NCI-H69 (cell line): ENCODE results near the gene TPCN2.
"Not testable (repeated sequence)": the region's sequence is repeated elsewhere in the genome, so short reads cannot be mapped to it uniquely, and the experiment has no call there.

Experiments
- DNase-seq: peaks from one replicate; lab custom pipeline; 2025; lab: John Stamatoyannopoulos, UW

TPCN2 gene

GRCh38 chr11:69076129-69076791 is 27.5 kb downstream of the TPCN2 start:
- DNase-seq, result no peak

GRCh38 chr11:69076977-69077376 is 28.2 kb downstream of the TPCN2 start:
- DNase-seq, result not testable (repeated sequence)

GRCh38 chr11:69078508-69078907 is 29.8 kb downstream of the TPCN2 start:
- no peak for DNase-seq

GRCh38 chr11:69078930-69079605 is 30.3 kb downstream of the TPCN2 start:
- DNase-seq, result no peak

- no peak for DNase-seq
Measured at GRCh38 chr11:69079661-69080256, 31.0 kb downstream of the TPCN2 start.

GRCh38 chr11:69080257-69080995 is 31.7 kb downstream of the TPCN2 start:
- DNase-seq, result no peak

- no peak for DNase-seq
Measured at GRCh38 chr11:69081180-69081579, 32.4 kb downstream of the TPCN2 start.

GRCh38 chr11:69083531-69084247 is 35.0 kb downstream of the TPCN2 start:
- DNase-seq, result no peak

- DNase-seq, result no peak
Measured at GRCh38 chr11:69084371-69084770, 35.6 kb downstream of the TPCN2 start.

- DNase-seq, result no peak
Measured at GRCh38 chr11:69085490-69086095, 36.9 kb downstream of the TPCN2 start.

- DNase-seq, result no peak
Measured at GRCh38 chr11:69086152-69087132, 37.7 kb downstream of the TPCN2 start.

- no peak for DNase-seq
Measured at GRCh38 chr11:69087133-69087524, 38.4 kb downstream of the TPCN2 start.

- no peak for DNase-seq
Measured at GRCh38 chr11:69087811-69088210, 39.1 kb downstream of the TPCN2 start.

GRCh38 chr11:69088676-69089146 is 40.0 kb downstream of the TPCN2 start:
- DNase-seq, result peak; percentile 85

- DNase-seq, result no peak
Measured at GRCh38 chr11:69089258-69089657, 40.5 kb downstream of the TPCN2 start.

- DNase-seq, result no peak
Measured at GRCh38 chr11:69091638-69092165, 43.0 kb downstream of the TPCN2 start.

- DNase-seq, result no peak
Measured at GRCh38 chr11:69092263-69092662, 43.5 kb downstream of the TPCN2 start.

GRCh38 chr11:69093106-69093505 is 44.4 kb downstream of the TPCN2 start:
- no peak for DNase-seq

- DNase-seq, result peak; percentile 88
Measured at GRCh38 chr11:69094111-69094914, 45.6 kb downstream of the TPCN2 start.
